ENCODE data around the gene QRFP.

QRFP gene

GRCh38 chr9:130933114-130934046 is 36.8 kb upstream of the QRFP start:
- DNase-seq (ENCODE audit: low spot score): no peak

GRCh38 chr9:130932255-130933079 is 35.9 kb upstream of the QRFP start:
- DNase-seq (ENCODE audit: low spot score): peak; percentile 40

GRCh38 chr9:130931508-130932254 is 35.1 kb upstream of the QRFP start:
- no peak for DNase-seq (ENCODE audit: low spot score)

- DNase-seq (ENCODE audit: low spot score): no peak
These were observed 34.3 kb upstream of the QRFP start for GRCh38 chr9:130930804-130931349.

GRCh38 chr9:130930132-130930803 is 33.7 kb upstream of the QRFP start:
- DNase-seq (ENCODE audit: low spot score): no peak

- no peak for DNase-seq (ENCODE audit: low spot score)
These were observed 33.0 kb upstream of the QRFP start for GRCh38 chr9:130929571-130930038.

GRCh38 chr9:130927995-130928900 is 31.6 kb upstream of the QRFP start:
- no peak for DNase-seq (ENCODE audit: low spot score)

GRCh38 chr9:130927338-130927737 is 30.7 kb upstream of the QRFP start:
- no peak for DNase-seq (ENCODE audit: low spot score)

GRCh38 chr9:130925050-130925678 is 28.6 kb upstream of the QRFP start:
- no peak for DNase-seq (ENCODE audit: low spot score)

GRCh38 chr9:130924448-130924788 is 27.8 kb upstream of the QRFP start:
- no peak for DNase-seq (ENCODE audit: low spot score)

GRCh38 chr9:130923611-130924447 is 27.2 kb upstream of the QRFP start:
- no peak for DNase-seq (ENCODE audit: low spot score)

- DNase-seq (ENCODE audit: low spot score): no peak
These were observed 26.4 kb upstream of the QRFP start for GRCh38 chr9:130922893-130923610.

GRCh38 chr9:130921989-130922892 is 25.6 kb upstream of the QRFP start:
- no peak for DNase-seq (ENCODE audit: low spot score)

GRCh38 chr9:130921300-130921988 is 24.8 kb upstream of the QRFP start:
- DNase-seq (ENCODE audit: low spot score): no peak

GRCh38 chr9:130920762-130921299 is 24.2 kb upstream of the QRFP start:
- DNase-seq (ENCODE audit: low spot score): no peak

- no peak for DNase-seq (ENCODE audit: low spot score)
These were observed 23.6 kb upstream of the QRFP start for GRCh38 chr9:130920233-130920632.

Data from SK-N-DZ (cell line).